Amniotic stem cell (primary cell): ENCODE measurements around the gene SLC28A3.
A peak's percentile ranks its signal among the peaks of the same experiment; 100 is the strongest.
"Not testable (repeated sequence)": the region's sequence is repeated elsewhere in the genome, so short reads cannot be mapped to it uniquely, and the experiment has no call there.

Experiments
- DNase-seq: peaks from one replicate; lab custom pipeline; 2025; lab: John Stamatoyannopoulos, UW

SLC28A3 gene, protein sequence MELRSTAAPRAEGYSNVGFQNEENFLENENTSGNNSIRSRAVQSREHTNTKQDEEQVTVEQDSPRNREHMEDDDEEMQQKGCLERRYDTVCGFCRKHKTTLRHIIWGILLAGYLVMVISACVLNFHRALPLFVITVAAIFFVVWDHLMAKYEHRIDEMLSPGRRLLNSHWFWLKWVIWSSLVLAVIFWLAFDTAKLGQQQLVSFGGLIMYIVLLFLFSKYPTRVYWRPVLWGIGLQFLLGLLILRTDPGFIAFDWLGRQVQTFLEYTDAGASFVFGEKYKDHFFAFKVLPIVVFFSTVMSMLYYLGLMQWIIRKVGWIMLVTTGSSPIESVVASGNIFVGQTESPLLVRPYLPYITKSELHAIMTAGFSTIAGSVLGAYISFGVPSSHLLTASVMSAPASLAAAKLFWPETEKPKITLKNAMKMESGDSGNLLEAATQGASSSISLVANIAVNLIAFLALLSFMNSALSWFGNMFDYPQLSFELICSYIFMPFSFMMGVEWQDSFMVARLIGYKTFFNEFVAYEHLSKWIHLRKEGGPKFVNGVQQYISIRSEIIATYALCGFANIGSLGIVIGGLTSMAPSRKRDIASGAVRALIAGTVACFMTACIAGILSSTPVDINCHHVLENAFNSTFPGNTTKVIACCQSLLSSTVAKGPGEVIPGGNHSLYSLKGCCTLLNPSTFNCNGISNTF

DNA sequence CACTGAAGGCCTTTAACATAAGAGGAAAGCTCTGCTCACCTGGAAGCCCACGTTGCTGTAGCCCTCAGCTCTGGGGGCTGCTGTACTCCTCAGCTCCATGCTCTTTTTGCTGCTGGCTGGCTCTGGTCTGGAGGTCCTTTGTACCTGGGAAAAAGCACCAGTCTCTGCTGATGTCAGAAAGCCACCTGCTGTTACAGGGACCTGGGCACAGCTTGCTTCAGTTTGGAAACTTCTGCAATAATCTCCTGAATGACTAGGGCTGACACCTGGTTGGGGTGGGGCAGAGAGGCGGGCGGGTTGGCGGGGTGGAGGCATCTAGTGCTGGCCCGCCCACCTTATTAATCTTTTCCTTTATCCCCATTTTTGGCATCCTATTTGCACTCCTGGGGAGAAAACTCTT, at the start of gene SLC28A3:
Gene SLC28A3 (minus strand): TSS at position 224 of the 400 bp plus-strand sequence. CDS start 125 bp downstream, at position 99.
- DNase-seq, result no peak

DNA sequence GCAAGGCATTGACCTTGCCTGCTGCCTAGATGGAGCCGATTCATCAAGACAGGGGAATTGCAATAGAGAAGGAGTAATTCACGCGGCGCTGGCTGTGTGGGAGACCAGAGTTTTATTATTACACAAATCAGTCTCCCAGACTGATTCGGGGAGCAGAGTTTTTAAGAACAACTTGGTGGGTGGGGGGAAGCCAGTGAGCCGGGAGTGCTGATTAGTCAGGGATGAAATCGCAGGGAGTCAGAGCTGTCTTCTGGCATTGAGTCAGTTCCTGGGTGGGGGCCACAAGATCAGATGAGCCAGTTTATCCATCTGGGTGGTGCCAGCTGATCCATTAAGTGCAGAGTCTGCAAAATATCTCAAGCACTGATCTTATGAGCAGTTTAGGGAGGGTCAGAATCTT, 49.7 kb upstream of the SLC28A3 start:
- not testable (repeated sequence) for DNase-seq

- DNase-seq, result no peak
Observed at GRCh38 chr9:84387821-84388220, 47.3 kb upstream of the SLC28A3 start.

DNA sequence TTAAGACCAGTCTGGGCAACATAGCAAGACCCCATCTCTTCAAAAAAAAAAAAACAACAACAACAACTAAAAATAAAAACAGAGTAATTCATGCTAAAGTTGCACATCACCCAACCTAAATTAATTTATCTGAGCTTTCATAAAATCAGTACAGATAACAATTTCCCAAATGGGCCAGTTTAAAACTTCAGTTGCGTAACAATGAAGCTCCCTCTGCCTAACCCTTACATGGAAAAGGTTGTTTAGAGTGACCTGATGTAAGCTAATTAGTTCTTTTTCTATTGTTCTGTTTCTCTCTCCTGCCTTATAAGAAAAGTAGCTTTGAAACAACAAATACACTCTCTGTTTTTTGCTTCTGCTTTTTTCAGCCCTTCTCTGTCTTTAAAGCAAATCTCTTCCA, 46.2 kb upstream of the SLC28A3 start:
- no peak for DNase-seq

GRCh38 chr9:84385386-84386040, 45.0 kb upstream of the SLC28A3 start:
- DNase-seq, result no peak

DNA sequence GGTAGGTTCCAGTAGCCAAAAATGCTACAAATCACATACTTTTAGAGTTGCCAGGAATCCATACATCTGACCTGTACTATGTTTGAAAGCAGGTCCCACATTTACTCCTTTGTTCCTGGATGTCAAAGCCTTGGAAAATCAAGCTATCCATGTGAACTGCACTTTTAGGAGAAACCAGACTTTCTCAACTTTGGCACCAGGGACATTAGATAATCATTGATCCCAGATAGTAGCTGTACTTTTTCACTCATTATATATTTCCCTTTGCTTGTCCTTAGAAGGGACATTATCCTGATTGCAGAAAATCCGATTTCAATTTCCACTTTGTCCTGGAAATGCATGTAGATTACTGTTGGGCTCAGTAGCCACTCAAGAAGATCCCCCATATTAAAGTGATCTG, 44.1 kb upstream of the SLC28A3 start:
- DNase-seq, result no peak

DNA sequence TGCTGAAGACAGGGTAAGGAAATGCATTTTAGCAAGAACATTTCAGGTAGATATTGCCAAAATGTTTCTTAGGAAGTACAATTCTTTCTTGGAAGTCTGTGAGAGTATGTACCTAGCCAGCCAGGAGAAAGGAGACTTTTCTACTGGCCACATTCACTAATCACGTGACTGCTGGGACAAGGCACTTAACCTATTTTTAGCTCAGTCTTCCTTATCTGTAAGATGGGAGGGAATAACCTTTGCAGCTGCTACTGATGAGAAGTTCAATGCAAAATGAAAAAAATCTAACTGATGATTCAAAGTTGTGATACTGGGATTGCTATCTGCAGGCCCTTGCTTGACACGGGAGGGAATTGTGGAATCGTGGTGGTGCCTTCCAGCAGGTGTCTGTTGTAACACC, 42.6 kb upstream of the SLC28A3 start:
- no peak for DNase-seq

DNA sequence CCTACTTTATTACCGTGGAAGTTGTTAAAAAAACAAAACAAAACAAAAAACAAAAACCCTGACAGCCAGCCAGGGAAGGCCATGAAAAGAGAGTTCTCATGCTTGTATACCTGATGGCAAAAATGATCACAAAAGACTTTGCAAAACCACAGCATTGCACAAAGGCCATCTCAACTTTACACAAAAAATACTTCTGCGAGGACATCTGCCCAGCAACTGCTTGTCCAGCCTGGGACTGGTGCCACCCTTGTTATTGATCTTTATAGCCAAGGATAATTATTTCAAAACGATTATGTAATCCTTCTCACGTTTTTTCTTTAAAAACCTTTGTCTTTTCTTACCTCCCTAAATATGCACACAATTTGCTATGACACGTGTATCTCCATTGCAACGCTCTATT, 42.2 kb upstream of the SLC28A3 start:
- no peak for DNase-seq

GRCh38 chr9:84381508-84381907, 41.0 kb upstream of the SLC28A3 start:
- DNase-seq, result no peak

DNA sequence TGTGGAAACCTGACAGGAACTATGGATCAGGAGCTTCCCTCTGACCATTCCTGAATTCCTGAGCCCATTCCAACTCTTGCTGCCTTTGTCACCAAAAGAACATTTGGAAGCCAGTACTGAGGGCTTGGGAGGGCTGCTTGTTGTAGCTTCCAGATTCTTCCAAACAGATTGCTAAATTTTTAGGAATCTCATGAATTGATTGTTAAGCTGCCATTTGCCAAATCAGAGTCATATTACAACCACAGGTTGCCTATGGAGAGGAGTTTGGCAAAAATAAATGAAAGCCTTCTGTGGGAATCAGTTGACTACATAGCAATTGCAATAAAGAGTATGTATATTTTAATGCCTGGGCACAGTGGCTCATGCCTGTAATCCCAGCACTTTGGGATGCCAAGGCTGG, 39.2 kb upstream of the SLC28A3 start:
- DNase-seq, result no peak

DNA sequence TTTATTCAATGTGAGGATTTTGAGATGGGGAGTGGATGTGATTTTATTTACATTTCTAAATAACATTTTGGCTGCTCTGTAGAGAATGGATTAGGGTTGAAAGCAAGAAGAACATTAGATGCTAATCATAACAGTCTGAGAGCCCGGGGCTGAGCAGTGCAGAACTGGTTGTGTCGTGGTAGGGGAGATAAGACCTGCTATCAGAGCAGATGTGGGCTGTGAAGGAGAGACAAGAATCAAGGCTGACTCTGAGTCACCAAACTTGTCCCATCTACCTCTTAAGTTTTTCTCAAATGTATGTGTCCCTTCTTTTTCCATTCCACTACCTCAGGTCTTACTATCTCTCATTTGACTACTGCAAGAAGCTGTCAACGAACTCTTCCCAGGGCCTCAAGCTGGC, 35.4 kb upstream of the SLC28A3 start:
- DNase-seq, result no peak

- DNase-seq, result no peak
Observed at GRCh38 chr9:84374516-84374915, 34.0 kb upstream of the SLC28A3 start.

GRCh38 chr9:84374013-84374412, 33.5 kb upstream of the SLC28A3 start:
- no peak for DNase-seq

- DNase-seq, result peak; percentile 65
Observed at GRCh38 chr9:84371737-84372136, 31.2 kb upstream of the SLC28A3 start.

- no peak for DNase-seq
Observed at GRCh38 chr9:84368601-84369000, 28.0 kb upstream of the SLC28A3 start.

- not testable (repeated sequence) for DNase-seq
Observed at GRCh38 chr9:84367726-84368125, 27.2 kb upstream of the SLC28A3 start.

DNA sequence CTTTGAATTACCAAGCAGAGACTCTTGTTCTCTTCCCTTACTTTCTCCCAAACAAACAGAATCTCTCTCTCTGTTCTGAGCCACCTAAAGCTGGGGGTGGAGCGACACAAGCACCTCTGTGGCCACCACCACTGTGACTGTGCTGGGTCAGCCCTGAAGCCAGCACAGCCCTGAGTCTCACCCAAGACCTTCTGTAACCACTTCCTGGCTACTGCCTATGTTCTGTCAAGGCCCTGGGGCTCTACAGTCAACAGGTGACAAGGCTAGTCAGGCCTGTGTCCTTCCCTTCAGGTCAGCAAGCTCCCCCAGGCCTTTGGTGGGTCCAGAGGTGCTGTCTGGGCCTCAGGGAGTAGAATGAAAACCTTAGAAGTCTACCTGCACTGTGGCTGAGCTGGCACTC, 26.1 kb upstream of the SLC28A3 start:
- DNase-seq, result no peak

DNA sequence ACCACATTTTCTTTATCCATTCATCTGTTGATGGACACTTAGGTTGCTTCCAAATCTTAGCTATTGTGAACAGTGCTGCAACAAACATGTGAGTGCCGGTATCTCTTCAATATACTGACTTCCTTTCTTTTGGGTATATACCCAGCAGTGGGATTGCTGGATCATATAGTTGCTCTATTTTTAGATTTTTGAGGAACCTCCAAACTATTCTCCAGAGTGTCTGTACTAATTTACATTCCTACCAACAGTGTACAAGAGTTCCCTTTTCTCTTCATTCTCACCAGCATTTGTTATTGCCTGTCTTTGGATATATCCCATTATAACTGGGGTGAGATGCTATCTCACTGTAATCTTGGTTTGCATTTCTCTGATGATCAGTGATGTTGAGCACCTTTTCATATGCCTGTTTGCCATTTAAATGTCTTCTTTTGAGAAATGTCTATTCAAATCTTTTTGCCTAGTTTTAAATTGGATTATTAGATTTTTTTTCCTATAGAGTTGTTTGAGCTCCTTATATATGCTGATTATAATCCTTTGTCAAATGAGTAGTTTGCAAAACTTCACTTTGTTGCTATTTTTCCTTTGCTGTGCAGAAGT, 24.4 kb upstream of the SLC28A3 start:
- not testable (repeated sequence) for DNase-seq

DNA sequence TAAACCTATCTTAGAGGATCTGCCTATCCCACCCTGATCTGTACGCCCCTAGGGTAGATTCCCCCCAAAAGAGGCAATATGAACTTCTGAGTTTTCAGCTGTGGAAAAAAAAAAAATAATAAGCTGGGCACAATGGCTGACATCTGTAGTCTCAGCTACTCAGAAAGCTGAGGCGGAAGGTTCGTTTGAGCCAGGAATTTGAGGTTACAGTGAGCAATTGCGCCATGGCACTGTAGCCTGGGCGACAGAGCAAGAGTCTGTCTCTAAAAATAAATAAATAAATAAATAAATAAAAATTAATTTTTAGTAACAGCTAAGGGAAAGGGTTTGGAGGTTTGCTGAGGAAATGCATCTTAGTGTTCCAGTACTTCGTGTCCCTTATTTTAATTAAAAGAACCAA, 21.1 kb upstream of the SLC28A3 start:
- no peak for DNase-seq

DNA sequence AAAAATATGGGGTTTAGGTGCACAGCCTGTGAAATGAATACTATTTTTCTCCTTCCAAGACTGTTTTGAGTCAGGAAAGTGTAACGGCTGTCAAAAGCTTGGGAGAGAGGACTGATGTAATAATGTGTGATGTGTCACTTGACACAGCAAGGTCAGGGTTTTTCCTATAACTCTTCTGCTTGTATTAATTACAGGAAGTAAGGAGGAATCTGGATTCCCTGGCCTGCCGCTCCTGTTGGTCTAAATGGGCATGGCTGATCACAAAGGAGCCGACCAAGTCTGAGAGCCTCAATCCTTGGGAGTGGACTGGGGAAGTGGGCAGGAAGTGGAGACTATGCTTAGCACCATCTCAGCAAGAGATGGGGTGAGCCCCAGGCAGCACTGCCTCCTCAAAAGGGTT, 16.7 kb upstream of the SLC28A3 start:
- DNase-seq, result no peak

DNA sequence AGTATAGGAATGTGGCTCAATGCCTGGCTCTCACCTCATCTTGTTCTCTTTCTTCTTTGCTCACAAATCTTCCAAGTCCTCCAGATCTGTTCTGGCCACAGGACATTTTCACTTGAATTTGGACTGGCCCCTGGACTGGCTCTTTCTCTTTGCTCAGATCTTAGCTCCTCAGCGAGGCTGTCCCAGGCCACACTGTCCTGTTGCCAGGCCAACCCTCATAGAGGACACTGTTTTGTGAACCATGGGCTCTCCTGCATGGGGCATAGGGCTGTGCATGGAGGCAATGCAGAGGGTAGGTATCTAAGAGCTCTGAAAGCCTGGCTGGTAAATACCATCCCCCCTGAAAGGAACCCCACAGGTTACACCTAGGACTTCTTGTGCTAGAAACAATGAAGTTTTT, 13.5 kb upstream of the SLC28A3 start:
- no peak for DNase-seq

- no peak for DNase-seq
Observed at GRCh38 chr9:84349671-84350070, 9.1 kb upstream of the SLC28A3 start.

GRCh38 chr9:84343111-84343521, 2.6 kb upstream of the SLC28A3 start:
- peak; percentile 66 for DNase-seq
